Activated T-cell treated with anti-CD3 and anti-CD28 coated beads for 4 hours (primary cell): Measurements from ENCODE around the gene ROPN1.
"Not testable (repeated sequence)": the region's sequence is repeated elsewhere in the genome, so short reads cannot be mapped to it uniquely, and the experiment has no call there.

Experiments used
- DNase-seq: peaks from one replicate; pipeline ENCODE4 v3.0.0-alpha.2; 2020

ROPN1 gene

DNA sequence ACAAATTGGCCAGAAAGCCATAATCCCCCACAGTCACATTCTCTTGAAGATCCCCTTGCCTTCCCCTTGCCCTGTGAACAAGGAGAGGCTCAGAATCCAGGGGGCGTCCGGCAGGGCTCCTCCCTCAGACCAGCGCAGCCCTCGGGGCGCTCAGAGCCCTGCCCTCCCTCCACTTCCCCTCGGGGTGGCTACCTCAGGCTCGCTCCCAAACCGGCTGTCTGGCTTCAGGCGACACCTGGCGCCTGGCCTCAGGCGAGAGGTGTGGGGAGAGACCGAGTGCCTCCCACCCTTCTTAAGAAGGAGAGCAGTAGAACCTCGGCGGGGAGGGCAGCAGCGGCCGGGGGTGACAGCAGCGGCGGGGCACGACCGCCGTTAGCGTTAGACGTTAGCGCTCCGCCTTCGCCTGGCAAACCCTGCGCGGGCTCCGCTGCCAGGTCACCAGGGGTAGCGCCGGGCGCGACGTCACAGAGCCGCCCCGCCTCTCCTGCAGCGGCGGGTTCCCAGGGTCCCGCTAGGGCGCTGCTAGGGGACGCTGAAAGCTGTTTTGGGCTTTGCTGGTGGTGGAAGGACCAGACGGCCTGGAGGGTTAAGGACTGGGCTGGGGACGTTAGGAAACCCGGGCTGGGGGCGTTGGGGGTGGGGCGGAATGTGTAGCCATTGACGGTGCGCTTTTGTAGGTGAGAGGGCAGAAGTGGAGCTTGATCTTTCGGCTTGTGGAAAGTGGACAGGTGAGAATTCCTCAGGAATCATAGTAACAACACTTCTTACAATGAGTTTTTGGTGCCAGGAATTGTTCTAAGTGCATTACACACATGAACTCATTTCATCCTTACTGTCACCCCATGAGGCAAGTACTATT is at the start of gene ROPN1:
Gene ROPN1 (minus strand): TSS at position 395 of the 859 bp plus-strand sequence. CDS start 11,643 bp downstream, outside the sequence.
- DNase-seq = not testable (repeated sequence)

- no peak for DNase-seq
Observed at GRCh38 chr3:124041553-124041952, 49.6 kb upstream of the ROPN1 start.

GRCh38 chr3:124037326-124037725 is 45.4 kb upstream of the ROPN1 start:
- DNase-seq = no peak

- DNase-seq = not testable (repeated sequence)
Observed at GRCh38 chr3:124036214-124036613, 44.3 kb upstream of the ROPN1 start.

DNA sequence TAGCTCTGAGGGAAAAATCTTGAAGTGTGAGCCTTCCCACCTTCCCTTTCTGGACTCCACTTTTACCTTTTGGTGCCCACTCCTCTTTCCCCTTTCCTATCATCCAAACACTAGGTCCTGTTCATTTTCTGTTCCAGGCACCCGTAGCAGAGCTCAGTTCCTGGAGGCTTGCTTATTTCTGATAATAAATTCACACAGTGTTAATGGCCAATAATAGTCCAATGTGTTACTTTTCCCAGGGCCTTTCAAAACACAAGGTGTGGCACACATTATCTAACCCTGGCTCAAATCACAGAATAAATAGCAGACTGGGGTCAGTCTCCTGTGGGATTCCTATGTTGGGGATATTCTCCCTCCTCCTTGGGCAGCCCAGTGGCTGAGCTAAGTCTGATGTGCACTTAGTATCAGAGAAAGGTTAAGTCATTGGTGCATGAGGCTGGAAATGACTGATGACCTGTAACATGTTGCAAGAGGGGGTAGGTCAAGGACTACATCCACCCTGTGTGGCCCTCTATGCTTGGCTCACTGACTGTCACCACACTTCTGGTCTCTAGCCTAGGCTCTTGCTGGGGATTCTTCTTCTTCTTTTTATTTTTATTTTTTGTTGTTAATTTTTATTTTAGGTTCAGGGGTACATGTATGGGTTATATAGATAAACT is 43.7 kb upstream of the ROPN1 start:
- DNase-seq = no peak

DNA sequence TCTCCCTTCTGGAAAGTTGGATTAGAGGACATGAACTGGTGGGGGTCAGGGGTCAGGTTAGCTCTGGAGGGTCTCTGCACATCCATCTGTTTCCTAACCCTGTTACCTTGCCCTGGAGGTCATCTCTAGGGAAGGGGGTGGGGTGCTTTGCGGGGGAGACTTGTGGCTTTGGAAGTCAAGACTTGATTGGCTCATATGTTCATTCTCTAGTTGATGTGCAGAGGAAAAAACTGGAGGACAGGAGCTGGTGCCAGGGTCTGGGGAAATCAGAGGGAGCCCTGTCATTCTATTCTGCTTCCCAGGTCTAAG is 42.9 kb upstream of the ROPN1 start:
- DNase-seq = no peak

GRCh38 chr3:124034016-124034843 is 42.3 kb upstream of the ROPN1 start:
- no peak for DNase-seq

GRCh38 chr3:124033360-124034015 is 41.6 kb upstream of the ROPN1 start, which contains the start of gene KALRN:
Gene KALRN, plus strand, starts transcription at chr3:124033369.
- DNase-seq = no peak

DNA sequence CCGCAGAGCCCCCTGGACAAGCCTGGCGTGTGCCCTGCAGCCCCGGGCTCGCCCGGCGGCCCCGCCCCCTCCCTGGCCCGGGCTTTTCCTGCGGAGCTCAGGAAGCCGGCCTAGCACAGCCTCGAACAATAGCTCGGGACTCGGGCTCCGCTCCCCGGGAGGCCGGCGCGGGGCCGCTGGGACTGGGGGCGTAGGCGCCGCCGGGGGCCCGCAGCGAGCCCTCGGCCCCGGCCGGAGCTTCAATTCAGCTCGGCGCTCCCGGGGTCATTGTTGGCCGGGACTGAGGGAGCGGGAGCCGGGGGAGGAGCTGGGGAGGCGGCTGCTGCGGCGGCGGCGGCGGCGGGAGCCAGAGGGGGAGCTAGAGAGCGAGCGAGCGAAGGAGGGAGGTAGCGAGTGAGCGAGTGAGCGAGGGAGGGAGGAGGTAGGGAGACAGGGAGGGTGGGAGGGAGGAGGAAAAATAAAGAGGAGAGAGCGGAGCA is 41.0 kb upstream of the ROPN1 start:
- DNase-seq = peak; percentile 44

GRCh38 chr3:124032311-124032880 is 40.5 kb upstream of the ROPN1 start:
- no peak for DNase-seq

DNA sequence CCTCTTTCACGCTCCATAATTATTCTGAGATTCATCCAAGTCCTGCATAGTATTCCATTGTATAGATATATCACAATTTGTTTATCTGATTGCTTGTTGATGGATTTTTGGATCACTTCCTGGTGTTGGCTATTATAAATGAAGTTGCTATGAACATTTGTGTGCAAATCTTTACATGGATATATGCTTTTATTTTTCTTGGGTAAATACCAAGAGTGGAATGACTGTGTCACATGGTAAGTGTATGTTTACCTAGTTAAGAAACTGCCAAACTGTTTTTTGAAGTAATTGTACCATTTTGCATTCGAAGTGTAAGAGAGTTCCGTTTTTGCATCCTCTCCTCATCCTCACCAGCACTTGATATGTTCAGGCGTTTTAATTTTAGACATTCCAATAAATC is 34.6 kb upstream of the ROPN1 start:
- no peak for DNase-seq

DNA sequence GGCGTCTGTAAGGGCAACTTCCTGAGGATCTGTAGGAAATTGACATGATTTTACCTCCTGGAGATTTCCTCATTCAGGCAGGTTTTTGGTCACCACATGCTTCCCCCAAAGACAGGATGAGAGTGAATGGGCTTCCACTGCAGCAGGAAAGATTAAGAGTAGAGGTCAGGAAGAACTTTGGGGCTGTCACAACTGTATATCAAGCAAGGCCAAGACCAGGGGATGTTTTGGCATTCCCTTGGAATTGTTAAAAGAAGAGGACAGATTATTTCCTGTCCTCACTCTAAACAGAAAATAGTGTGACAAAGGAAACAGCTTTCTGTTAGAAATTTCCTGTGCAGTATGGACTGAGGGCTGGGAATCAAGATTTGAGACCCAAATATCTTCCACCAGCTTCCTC is 31.6 kb upstream of the ROPN1 start:
- DNase-seq = not testable (repeated sequence)

DNA sequence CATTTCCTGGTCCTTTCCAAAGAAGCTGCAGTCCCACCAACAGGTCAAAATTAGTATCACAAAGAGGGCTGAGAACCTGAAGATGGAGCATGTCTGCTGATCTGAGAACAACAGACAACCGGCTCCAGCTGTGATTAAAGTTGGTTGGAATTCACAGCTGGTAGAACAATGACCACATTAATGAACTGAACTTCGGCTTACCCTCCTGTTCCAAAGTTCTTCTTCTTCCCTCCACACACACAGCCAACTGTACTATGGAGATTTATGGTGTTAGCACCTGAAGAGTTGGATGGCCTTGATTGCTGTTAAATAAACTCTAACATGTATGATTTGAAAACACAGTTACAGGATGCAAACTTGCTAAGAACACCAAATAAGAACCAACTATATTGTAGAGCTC is 27.4 kb upstream of the ROPN1 start:
- DNase-seq = no peak

DNA sequence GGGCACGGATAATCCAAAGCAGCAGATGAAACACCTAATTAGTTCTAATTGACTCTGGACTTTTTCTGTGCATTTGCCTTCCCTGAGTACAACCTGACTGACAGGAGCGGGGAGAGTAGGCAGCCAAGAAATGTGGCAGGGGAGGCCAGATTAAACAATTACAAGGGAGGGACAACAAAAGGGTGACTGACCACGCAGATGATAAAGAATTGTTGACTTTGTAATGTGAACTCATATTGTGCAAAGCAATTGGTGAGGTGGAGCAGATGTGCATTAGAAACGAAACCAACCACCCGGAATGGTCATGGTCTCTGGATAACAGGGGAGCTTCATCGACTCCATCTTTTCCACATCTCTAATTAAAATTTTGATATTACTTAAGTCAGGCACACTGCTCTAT is 25.6 kb upstream of the ROPN1 start:
- DNase-seq = not testable (repeated sequence)

- DNase-seq = not testable (repeated sequence)
Observed at GRCh38 chr3:124016483-124016882, 24.6 kb upstream of the ROPN1 start.

DNA sequence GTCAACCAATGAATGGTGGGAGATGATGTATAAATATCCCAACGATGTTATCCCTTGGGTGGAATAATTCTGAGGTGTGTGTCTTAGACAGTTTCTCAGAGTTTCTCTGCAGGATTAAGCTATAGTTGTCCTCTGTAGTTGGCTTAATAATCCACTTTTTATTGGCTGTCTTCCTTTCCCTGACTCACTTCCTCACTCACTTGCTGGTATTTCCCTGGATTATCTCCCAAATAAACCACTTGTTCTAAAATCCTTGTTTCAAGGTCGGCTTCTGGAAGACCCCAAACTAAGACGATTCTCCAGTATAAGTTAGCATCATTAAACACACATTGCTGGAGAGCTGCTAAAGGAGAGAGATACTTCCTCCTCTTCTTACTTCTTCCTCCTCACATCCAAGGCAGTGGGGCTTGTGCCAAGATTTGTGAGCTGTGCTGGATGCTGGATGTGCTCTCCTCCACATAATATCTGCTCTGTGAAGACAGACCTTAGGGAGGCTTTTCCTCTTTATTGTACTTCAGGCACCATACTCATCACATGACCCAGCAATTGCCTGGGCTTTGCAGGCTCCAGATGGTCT is 22.5 kb upstream of the ROPN1 start:
- DNase-seq = no peak

DNA sequence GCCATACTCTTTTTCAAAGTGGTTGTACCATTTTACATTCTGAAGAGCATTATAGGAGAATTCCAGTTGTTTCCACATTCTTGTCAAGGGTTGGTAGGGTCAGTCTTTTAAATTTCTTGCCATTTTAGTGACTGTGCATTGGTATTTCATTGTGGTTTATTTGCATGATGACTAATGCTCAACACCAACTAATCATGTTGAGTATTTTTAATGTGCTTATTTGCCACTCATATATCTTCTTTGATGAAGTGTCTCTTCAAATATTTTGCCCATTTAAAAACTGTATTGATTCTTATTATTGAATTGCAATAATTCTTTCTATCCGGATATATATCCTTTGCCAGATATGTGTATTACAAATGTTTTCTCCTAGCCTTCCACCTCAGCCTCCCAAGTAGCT is 16.4 kb upstream of the ROPN1 start:
- DNase-seq = not testable (repeated sequence)

- no peak for DNase-seq
Observed at GRCh38 chr3:124007186-124007585, 15.3 kb upstream of the ROPN1 start.

DNA sequence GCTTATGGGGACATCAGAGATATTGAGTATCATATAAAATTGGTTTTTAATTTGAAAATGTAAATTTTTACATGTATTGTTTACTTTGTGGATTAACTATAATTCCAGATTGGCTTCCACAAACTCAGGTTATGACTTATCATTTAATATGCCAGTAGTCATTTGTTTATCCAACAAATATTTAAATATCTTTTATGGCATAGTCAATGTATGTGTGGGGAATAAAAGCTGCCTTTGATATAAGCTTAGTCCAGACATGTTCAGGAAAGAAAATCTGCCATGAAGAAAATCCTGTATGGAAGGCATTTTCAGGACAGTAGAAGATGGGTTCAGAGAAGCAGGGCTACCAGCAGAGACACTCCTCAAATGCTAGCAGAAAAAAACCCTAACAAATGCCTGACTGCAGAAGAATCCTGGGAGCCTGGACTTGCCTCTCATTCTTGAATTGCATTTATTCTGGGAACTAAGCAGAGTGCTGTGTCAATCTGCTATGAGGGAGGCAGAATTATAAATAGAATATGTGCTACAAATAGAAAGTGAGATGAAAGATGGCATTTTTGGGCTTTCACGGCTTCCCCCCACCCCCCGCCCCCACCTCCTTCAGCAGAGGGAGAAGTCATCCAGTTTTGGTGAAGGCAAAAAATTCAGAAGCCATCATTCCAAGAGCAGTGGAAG is 10.6 kb upstream of the ROPN1 start:
- DNase-seq = not testable (repeated sequence)

- DNase-seq = not testable (repeated sequence)
Observed at GRCh38 chr3:124001366-124001765, 9.4 kb upstream of the ROPN1 start.

- no peak for DNase-seq
Observed at GRCh38 chr3:123997543-123997942, 5.6 kb upstream of the ROPN1 start.
